DMS53 treated with DMSO at 0.1 percent for 48 hours (cell line): ENCODE measurements around the gene KCNH1.

Experiments used
- DNase-seq: peaks from one replicate; lab custom pipeline; 2025; ENCODE audit not compliant: unreplicated experiment; lab: John Stamatoyannopoulos, UW

KCNH1 gene

DNA sequence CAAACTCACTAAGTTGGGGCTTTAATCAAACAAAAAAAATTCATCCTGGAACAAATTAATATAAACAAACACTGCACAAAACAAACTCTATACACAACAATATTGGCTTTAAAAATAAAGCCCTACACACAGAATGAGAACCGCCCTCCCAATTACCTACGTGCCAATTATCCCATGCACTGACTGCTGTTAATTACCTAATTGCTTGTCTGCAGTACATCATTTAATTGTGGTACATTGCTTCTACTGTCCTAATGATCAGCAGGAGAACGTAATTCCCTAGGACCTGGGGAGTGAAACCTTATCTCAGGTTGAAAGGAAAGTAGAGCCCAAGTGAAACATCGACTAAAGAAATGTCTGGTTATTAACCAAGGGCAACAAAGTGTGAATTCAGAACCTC, 364.5 kb downstream of the KCNH1 start:
- no peak for DNase-seq

DNA sequence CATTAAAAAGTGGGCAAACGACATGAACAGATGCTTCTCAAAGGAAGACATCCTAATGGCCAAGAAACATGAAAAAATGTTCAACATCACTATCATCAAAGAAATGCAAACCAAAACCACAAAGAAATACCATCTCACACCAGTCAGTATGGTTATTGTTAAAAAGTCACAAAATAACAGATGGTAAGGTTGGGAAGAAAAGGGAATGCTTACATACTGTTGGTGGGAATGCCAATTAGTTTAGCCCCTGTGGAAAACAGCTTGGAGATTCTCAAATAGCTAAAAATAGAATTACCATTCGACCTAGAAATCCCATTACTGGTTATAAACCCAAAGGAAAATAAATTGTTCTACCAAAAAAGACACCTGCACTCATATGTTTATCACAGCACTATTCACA, 369.4 kb downstream of the KCNH1 start:
- DNase-seq = no peak

DNA sequence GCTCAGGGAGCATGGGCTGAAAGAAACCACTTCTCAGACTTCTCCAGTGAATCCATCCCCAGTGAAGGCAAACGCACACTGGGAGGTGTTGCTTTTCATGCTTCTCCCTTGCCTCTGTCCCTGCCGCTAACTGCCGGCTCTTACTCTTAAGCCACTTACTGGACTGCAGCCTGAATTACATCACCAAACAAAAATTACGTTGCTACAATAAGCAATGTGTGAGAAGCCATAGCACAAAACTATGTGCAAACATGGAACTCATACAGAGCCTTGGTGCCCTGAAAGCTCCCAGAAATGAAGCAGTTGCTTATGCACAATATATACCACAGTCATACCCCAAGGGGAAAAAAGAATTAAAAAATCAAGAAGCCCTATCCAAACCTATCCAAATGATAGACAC, 375.2 kb downstream of the KCNH1 start:
- no peak for DNase-seq

DNA sequence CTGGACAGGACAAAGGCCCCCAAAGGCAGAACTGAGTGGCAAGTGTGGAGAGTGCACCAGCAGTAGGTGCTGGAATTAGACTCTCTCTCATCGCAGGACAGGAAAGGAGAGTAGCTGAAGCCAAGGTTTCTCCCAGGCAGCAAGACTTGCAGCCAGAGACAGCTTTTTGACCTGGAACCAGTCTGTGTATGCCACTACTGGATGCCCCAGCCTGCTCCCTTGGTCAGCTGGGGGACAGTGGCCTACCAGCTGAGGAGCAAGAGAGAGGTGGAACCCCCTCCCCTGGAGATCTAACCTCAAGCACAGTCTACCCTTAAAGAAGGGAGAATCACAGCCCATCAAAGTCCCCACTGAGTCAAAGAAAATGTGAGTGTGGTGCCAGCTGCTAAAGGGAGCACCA, 375.7 kb downstream of the KCNH1 start:
- no peak for DNase-seq

DNA sequence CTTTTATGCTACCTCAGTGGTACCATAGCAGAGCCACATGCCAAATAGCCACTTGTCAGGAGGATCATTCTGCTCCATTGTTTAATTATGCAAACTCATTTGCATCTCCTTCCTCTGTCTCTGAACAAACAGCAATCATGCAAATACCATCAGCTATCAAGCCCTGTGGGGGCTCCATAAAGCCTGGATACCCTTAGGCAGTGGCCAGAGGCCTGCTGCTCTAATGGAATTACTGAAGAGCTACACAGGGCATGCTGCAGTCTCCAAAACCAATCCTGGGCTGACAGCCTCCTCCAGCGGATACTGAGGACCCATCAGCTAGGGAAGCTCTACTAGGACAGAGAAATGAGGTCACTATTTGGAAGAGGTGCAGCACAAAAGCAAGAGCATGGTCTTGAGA, 376.3 kb downstream of the KCNH1 start:
- no peak for DNase-seq

DNA sequence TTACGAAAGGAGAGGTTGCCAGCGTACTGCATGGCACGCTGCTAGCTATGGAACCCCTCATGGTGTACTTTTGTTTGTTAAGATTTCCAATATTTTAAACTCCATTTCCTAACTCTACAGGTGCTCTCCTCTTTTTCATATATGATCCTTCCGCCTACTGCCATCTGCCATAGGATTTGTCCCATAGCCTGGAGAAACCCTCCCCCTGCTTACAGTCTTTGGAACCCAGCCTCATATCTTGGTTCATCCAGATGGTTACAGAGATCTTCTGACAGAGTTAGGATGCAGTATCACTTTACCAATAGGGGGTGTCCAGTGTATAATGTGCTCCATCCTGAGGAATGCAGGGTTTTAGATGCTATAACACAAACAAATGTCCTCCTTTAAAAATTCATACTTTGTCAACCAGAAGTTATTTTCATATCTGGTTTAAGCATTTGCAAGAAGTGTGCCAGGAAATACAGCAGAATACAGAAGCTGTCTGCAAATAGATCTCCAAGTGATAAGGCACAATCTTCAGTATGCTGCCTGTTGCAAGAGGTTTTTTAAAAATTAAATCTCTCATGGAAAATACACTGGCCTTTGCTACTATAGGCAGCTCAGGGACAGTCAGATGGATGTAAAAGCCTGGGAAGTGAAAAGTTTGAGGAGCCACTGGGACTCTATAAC, 377.8 kb downstream of the KCNH1 start:
- DNase-seq = no peak

DNA sequence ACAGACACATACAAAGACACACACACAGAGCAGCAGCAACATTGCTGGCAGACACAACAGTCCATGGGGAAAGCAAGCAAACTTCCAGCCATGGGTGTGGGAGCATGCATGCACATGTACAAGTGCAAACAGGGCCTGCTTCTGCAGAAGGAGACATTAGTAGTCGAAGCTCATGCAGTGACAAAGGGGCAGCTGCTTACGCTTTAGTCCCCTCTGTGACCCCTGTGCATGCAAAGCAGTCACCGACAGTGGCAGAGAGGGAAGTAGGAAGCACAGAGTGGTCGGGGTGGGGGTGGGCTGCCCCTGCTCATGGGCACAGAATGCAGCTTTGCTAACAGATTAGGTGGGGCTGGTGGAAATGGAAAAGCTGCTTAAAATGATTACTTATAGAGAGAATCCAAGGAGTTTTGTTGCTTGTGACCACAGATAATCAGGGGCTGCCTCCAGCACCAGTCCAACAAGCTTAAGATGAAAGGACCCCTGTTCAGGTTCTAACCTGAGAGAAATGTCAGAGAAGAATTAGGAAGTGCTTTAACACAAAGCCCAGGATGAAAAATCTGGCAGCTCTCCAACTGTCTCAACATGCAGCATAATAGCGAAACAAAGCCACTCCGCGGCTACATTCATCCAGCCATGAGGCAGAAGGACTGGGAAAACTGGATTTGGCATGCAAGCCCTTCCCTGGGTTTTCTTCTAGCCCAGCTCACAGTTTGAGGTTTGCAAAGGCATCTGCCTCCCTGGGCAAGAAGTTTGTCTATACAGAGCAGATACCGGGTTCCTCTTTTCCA, 378.9 kb downstream of the KCNH1 start:
- DNase-seq = peak; percentile 46

DNA sequence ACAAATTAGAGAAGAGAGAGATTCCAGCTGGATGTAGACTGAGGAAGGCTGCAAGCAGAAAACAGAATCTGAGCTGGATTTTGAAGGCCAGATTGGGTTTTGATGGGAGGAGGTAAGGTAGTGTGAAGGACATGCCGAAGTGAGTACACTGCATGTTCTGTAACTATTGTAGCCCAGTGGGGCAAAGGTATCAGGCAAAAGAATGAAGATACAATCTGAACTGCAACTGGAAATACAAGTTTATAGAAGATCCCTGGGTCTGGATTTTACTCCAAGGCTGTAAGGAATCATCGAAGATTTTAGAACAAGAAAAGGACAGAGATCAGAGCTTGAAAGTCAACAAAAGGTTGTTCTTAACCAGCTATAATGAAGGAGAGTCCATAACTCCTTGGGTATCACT, 382.0 kb downstream of the KCNH1 start:
- no peak for DNase-seq

DNA sequence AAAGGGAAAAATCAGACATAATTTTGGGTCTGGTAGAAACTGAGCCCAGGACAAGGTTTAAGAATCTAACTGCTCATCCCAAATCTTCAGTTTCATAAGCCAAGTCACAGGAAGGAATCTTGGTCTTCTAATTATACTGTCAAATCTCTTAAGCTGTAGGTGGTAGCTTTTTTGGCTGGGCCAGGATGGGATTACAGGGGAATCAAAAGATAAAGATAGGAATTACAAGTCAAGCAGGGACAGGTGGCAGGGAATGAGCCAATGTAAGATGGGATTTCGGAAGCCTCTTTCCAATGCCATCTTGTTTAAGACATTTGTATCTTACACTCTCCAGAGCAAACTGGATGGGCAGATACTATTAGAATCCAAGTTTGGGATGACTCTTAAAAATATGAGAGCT, 383.5 kb downstream of the KCNH1 start:
- DNase-seq = no peak

DNA sequence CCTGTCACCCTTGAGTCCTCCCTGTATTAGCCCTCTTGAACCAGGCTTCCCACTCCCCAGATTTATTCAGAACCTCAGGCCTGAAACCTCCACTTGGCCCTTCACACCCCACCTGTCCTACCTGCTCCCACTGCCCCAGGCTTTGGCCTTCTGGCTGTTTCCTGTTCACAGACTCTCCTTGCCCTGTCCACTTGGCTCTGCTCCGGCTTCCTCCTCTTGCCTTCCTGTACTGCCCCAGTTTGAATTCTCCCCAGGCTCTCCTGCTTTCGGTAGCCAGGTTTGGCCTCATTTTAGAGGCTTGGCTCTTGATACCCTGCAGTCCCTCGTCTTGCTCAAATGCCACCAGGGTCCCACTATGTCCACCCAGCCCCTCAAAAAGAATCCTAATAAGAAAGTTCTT, 385.2 kb downstream of the KCNH1 start:
- DNase-seq = no peak

DNA sequence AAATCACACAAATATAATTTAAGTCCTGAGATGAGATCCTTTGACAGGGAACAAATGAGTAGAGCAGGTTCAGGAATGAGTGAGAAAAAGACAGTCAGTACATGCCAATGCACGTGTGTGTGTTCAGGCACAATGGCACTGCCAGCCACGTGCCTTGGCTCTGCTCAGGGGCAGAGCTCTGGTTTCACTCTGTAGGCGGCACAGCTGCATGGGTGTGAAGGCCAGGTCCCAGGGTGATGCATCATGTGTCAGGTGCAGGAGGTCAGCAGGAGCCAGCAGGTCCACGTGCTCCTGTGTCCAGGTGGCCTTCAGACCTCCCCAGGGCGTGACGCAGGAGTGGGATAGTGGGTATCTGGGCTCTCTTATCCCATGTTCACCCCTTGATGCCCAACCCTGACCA, 386.1 kb downstream of the KCNH1 start:
- no peak for DNase-seq

DNA sequence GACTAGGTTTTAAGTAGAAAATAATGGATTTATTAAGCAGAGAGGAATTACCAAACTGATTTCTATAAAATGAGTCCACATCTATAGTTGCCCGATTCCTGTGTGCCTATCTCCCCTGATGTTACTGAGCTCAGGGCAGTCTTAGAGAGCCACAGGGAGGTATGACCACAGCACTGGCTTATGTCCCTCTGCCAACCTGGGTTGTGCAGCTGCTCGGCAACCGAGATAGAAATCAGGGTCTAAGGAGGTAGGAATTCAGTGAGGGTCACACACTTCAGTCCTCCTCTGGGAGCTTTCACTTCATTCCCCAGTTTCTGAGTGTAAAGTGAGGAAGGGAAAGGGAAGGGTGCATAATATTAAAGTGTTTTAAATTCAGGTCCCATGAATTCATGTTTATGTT, 386.8 kb downstream of the KCNH1 start:
- DNase-seq = no peak

DNA sequence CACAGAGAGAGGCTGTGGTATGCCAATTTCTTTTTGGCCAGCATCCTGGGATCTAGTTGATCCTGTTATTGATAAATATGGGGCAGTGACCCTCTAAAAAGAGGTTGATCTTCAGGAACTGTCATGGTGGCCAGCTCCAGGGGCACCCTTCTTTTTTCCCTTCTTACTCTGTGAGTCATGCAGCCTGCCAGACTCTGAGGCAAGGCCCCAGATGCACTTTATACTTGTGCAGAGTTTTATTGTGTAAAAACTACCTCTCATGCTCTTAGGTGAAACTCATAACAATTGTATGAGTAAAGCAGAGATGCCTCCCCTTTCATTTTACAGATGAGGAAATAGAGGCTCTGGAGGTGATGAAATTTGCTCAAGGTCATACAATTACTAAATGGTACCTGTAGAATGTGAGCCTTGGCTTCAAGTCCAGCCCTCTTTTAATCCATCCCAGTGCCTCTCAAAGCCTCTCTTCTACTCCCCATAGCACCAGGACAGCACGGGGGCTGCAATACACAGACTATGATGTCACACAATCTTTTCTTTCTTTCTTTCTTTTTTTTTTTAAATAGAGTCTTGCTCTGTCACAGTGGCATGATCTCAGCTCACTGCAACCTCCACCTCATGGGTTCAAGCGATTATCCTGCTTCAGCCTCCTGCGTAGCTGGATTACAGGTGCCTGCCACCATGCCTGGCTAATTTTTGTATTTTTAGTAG, 387.8 kb downstream of the KCNH1 start:
- no peak for DNase-seq

DNA sequence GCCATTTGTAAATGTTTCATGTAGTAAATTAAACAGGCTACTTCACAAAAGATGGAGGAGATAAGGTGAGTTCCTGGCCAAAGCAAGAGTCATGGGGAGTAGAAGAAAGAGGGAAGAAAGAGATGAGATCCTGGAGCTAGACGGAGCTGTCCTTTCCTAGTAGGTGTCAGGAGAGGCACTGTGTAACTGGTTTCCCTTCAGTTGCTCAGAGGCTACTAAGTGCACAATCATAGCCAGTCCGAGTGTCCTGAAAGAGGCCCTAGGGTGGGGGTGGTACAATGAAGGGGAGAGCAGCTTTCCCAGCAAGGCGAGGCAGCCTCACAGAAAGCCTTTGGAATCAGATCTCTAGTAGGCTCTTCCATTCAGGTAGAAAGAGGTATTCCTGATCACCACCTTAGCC, 390.9 kb downstream of the KCNH1 start:
- DNase-seq = no peak

DNA sequence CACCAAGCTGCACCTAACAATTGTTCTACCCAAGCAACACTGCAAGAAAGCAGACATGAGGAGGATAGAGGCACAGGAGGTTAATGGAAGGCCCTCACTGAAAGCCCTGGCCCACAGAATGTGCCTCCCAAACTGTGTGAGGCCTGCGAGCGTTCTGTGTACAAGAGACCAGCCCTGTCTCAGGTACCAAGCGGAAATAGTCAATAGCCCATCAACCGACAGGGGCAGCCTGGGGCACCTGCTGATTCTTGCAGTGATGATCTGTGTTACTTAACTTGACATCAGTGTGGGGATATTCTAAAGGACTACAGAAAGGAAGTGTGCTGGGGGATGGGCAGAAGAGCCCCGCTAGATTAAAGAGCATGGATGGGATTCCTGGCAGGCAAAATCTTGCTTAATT, 392.4 kb downstream of the KCNH1 start:
- DNase-seq = no peak

DNA sequence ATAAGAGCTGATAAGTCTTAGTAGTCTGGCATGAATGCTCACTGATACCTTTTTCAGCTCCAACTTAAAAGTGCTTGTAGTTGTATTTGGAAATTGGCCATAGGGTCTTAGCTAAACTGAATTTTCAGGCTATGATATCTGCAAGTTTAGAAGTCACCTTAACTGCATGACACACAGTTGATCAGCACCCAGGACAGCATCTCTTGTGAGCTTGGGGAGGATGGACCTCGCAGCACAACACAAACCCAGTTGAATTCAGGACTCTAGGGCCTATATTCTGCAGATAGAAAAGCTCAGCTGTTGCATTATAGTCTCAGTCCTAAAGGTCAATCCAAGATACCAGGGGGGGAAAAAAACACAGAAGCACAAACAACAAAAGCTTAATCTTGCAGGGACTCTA, 394.3 kb downstream of the KCNH1 start:
- DNase-seq = no peak

DNA sequence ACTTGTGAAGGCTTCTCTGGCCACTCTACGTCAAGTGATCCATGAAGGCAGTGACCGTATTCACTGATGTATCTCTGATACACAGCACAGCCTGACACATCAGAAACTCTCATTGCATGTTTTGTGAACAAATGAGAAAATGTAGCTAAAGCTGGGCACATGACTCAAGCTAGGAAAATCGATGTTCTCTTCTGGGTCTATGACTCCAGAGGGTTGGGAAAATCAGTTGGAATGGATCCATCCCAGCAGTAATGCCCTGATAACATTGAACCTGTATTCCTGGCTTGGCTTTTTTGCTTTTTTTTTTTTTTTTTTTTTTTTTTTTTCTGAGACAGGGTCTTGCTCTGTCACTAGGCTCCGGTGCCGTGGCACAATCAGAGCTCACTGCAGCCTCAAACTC, 395.7 kb downstream of the KCNH1 start:
- DNase-seq = no peak

DNA sequence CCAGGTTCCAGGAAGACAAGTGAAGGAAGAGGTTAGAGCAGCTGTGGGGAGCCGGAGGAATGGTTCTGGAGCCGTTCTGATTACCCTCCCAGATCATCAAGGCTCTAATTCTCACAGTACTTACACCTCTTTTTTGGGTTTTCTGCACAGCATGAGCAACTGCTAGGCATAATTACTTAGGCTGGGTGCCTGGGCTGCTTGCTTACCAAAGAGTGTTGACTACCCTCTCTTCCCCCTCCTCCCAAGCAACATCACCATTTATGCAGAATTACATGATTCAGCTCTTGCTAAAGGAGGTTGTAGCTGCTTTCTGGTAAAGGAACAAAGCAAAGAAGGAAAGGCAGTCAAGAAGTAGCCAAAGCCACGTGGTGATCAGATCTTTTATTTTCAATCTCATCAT, 397.2 kb downstream of the KCNH1 start:
- DNase-seq = no peak

DNA sequence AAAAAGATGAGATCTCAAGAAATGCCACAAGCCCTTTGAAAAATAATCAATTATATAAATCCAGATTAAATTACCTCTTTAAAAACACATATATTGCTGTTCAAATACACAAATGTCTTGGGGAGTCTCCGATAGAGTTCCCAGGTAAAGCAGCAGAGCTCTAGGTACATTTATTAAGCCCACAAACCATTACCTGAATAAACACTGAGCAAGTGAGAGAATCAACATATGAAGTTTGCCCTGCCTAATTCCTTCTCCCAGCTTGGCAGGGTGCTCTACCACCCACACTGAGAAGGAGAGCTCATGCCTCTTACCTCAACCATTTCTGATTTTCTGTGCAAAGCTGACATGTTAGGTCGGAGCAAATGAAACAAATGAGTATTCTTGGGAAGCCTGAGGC, 402.4 kb downstream of the KCNH1 start:
- no peak for DNase-seq

DNA sequence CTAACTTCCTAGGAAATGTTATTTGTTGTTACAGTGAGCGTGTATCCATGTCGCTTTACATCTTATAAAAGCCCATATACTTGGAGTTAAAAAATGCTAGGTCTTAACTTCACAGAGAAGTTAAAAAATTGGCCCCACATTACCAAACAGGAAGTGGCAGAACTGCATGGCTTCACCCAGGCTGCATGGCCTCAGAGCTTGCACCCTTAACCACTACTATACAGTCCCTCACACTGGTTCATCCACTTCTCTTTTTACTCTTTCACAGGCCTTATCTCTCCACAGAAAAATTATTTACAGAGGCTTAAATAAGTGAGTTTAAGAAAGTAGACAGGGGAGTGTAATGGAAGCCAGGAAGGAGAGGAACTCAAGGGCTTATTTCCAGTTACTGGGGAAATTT, 402.8 kb downstream of the KCNH1 start:
- DNase-seq = no peak

DNA sequence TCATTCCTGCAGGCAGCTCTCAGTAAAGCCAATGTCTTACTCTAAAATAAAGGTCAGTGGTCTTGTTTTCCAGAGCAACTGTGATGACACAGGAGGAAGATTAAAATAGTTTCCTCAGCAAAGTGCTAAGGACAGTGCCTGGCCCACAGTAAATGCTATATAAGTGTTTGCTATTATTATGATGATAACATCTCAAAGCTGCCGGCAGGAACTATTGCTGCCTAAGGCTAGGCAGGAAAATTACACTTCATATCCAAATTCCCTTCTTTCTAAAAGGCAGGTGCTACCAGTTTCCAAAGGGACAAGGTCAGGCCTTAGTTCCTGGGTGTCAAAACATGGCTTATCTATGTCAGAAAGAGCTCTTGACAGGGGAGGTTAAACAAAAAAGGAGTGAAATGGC, 403.9 kb downstream of the KCNH1 start:
- no peak for DNase-seq

DNA sequence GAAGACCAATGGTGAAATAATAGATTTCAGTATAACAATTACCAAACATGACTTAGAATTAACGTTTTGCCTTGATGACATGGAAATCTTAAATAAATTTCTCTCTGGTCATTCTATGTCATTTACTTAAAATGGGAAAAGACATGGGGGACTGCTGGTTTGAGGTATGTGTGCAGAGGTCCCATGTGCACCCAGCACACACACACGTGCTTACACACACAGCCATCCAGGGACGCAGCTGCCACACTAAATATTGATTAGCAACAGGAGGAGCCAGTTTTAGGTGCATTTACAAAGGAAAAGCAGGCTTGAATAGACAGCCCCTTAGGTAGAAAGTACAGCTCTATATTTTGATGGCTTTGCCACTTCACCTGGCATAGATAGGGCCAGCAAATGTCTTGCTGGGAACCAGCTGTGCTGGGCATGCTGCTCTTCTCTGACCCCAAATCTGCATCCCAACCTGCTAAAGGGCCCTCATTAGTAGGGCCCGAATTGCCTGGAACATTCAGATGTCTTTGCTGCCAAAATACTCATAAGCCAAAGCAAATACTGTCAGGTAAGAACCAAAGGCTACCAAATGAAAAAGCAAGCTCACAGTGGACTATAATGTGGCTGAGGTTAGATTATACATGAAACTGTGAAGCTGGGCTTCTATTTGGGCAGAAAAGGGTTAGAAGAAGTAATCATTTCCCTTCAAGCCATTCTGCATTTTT, 405.4 kb downstream of the KCNH1 start:
- no peak for DNase-seq
